Nephron (organoid): ENCODE data around the gene NBEAL1.
"Not testable (repeated sequence)": the region's sequence is repeated elsewhere in the genome, so short reads cannot be mapped to it uniquely, and the experiment has no call there.

Experiments
- H3K27ac Mint-ChIP-seq, 3 experiments: 2 replicates each; pipeline ENCODE4 v1.8.0; 2020; ENCODE audit warnings: mixed read lengths in 3 of 3, mild to moderate bottlenecking in 2 of 3, moderate library complexity in 1 of 3
- H3K27me3 Mint-ChIP-seq: 2 replicates; pipeline ENCODE4 v1.8.0; 2021; ENCODE audit warnings: low read depth, mild to moderate bottlenecking, moderate library complexity, mixed read lengths
- H3K36me3 Mint-ChIP-seq: 2 replicates; pipeline ENCODE4 v1.8.0; 2020; ENCODE audit warnings: low read depth, mixed read lengths
- H3K4me1 Mint-ChIP-seq: 2 replicates; pipeline ENCODE4 v1.8.0; 2020; ENCODE audit warnings: mixed read lengths
- H3K4me3 Mint-ChIP-seq, 3 experiments: 2 replicates each; pipeline ENCODE4 v1.8.0; 2020; ENCODE audit warnings: mild to moderate bottlenecking in 3 of 3, mixed read lengths in 3 of 3, moderate library complexity in 2 of 3
- H3K9me3 Mint-ChIP-seq: 2 replicates; pipeline ENCODE4 v1.8.0; 2020; ENCODE audit warnings: mixed read lengths
- CTCF ChIP-seq, 3 experiments: fragments of 200-600 bp; sonication (generic); IDR thresholded peaks; one replicate each; pipeline ENCODE4 v1.5.0; 2021; ENCODE audit warnings: antibody characterized with exemption in 3 of 3; ENCODE audit not compliant: unreplicated experiment in 3 of 3

The NBEAL1 gene

GRCh38 chr2:203195331-203196036 lies 180.8 kb downstream of the NBEAL1 start:
- no peak for TF ChIP-seq CTCF (IDR thresholded peaks at IDR 0.05; ENCODE audit: unreplicated experiment in 3 of 3)

GRCh38 chr2:203200866-203201265 lies 186.2 kb downstream of the NBEAL1 start:
- Mint-ChIP-seq H3K27me3 (no peaks in the 10 kb centered on the region), H3K9me3 (peaks cover 3% of the 10 kb centered on the region), H3K4me3 (no peak overlapping the region), H3K4me1 (no peaks in the 10 kb centered on the region), H3K36me3 (peaks cover 28% of the 10 kb centered on the region), H3K27ac (no peak overlapping the region)
- TF ChIP-seq CTCF (IDR thresholded peaks at IDR 0.05; ENCODE audit: unreplicated experiment in 3 of 3): no peak

More at GRCh38 chr2:203195331-203196036, 180.8 kb downstream of the NBEAL1 start:
- Mint-ChIP-seq H3K4me3 (no peak overlapping the region), H3K4me1 (no peaks in the 10 kb centered on the region), H3K36me3 (peaks cover 34% of the 10 kb centered on the region), H3K27me3 (no peaks in the 10 kb centered on the region), H3K9me3 (no peaks in the 10 kb centered on the region), H3K27ac (no peak overlapping the region)

GRCh38 chr2:203201426-203201825 lies 186.8 kb downstream of the NBEAL1 start:
- Mint-ChIP-seq H3K36me3 (peaks cover 33% of the 10 kb centered on the region), H3K27me3 (no peaks in the 10 kb centered on the region), H3K4me3 (no peak overlapping the region), H3K9me3 (peaks cover 6% of the 10 kb centered on the region), H3K27ac (no peak overlapping the region), H3K4me1 (no peaks in the 10 kb centered on the region)
- no peak for TF ChIP-seq CTCF (IDR thresholded peaks at IDR 0.05; ENCODE audit: unreplicated experiment in 3 of 3)

GRCh38 chr2:203209538-203209937 lies 194.9 kb downstream of the NBEAL1 start:
- TF ChIP-seq CTCF (IDR thresholded peaks at IDR 0.05; ENCODE audit: unreplicated experiment in 3 of 3): no peak
- Mint-ChIP-seq H3K4me1 (no peaks in the 10 kb centered on the region), H3K4me3 (no peak overlapping the region), H3K36me3 (peaks cover 42% of the 10 kb centered on the region), H3K27ac (no peak overlapping the region), H3K27me3 (no peaks in the 10 kb centered on the region), H3K9me3 (peaks cover 6% of the 10 kb centered on the region)

- Mint-ChIP-seq H3K4me1 (no peaks in the 10 kb centered on the region), H3K27ac (no peak overlapping the region), H3K36me3 (no peaks in the 10 kb centered on the region), H3K27me3 (no peaks in the 10 kb centered on the region), H3K4me3 (no peak overlapping the region), H3K9me3 (peaks cover 5% of the 10 kb centered on the region)
- TF ChIP-seq CTCF (IDR thresholded peaks at IDR 0.05; ENCODE audit: unreplicated experiment in 3 of 3): peak; percentile 64 to 69 (median 68)
Observed at GRCh38 chr2:203225423-203226039, 210.9 kb downstream of the NBEAL1 start.

- H3K27me3 Mint-ChIP-seq, H3K9me3 Mint-ChIP-seq, H3K27ac Mint-ChIP-seq, H3K4me1 Mint-ChIP-seq, H3K36me3 Mint-ChIP-seq, H3K4me3 Mint-ChIP-seq: not testable (repeated sequence)
Observed at GRCh38 chr2:203229674-203230073, 215.0 kb downstream of the NBEAL1 start.
